ENCODE results near the gene ACACB.
"Not testable (repeated sequence)": the region's sequence is repeated elsewhere in the genome, so short reads cannot be mapped to it uniquely, and the experiment has no call there.

Gene ACACB

DNA sequence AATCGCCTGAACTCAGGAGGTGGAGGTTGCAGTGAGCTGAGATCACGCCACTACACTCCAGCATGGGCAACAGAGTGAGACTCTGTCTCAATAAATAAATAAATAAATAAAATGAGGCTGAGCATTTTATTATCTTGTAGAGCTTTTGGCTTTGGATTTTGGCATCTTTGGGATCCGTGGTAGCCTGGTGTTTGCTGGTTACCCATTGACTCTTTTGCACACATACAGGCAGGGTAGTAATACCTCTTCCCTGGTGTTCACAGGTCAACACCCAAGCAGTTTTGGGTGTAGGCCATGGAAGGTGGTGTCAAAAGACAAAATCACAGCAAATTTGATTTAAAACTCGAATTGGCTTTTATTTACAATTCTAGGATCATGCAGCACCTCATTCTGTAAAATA is 27.8 kb downstream of the ACACB start:
- Histone ChIP-seq H3K4me3 (ENCODE audit: low read depth in 1 of 2, low read length in 2 of 2) (no peak overlapping the region), H3K9ac (ENCODE audit: low read depth, low read length) (no peak overlapping the region), H2AFZ (ENCODE audit: low read depth, low read length) (no peak overlapping the region), H3K9me3 (ENCODE audit: insufficient read depth, low read length, severe bottlenecking) (no peaks in the 10 kb centered on the region), H4K20me1 (ENCODE audit: insufficient read depth, low read length) (no peaks in the 10 kb centered on the region), H3K27ac (ENCODE audit: low read length) (no peak overlapping the region), H3K4me2 (ENCODE audit: insufficient read depth, low read length) (no peak overlapping the region), H3K36me3 (ENCODE audit: insufficient read depth, low read length) (no peaks in the 10 kb centered on the region), H3K27me3 (ENCODE audit: insufficient read depth, low read length, poor library complexity) (no peaks in the 10 kb centered on the region), H3K4me1 (ENCODE audit: insufficient read depth, low read length) (no peaks in the 10 kb centered on the region), H3K79me2 (ENCODE audit: insufficient read depth, low read length) (no peaks in the 10 kb centered on the region)
- no peak for TF ChIP-seq EZH2 (IDR thresholded peaks at IDR 0.05; ENCODE audit: borderline replicate concordance, low read depth, low read length, severe bottlenecking)
- TF ChIP-seq, protein P1, sequence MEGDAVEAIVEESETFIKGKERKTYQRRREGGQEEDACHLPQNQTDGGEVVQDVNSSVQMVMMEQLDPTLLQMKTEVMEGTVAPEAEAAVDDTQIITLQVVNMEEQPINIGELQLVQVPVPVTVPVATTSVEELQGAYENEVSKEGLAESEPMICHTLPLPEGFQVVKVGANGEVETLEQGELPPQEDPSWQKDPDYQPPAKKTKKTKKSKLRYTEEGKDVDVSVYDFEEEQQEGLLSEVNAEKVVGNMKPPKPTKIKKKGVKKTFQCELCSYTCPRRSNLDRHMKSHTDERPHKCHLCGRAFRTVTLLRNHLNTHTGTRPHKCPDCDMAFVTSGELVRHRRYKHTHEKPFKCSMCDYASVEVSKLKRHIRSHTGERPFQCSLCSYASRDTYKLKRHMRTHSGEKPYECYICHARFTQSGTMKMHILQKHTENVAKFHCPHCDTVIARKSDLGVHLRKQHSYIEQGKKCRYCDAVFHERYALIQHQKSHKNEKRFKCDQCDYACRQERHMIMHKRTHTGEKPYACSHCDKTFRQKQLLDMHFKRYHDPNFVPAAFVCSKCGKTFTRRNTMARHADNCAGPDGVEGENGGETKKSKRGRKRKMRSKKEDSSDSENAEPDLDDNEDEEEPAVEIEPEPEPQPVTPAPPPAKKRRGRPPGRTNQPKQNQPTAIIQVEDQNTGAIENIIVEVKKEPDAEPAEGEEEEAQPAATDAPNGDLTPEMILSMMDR (IDR thresholded peaks at IDR 0.05; ENCODE audit: borderline replicate concordance, extremely low read depth, low read length, poor library complexity, severe bottlenecking): no peak
- no peak for DNase-seq
- no peak for ATAC-seq (ENCODE audit: insufficient read depth, low read depth)

DNA sequence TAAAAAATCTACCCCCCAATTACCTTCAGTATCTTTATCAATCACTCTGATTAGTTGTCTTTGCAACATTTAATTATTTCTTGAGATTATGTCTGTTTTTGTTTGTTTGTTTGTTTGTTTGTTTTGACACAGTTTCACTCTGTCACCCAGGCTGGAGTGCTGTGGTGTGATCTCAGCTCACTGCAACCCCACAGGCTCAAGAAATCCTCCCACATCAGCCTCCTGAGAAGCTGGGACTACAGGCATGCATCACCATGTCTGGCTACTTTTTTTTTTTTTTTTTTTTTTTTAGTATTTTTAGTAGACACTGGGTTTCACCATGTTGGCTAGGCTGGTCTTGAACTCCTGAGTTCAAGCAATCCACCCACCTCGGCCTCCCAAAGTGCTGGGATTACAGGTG is 30.7 kb downstream of the ACACB start:
- not testable (repeated sequence) for H4K20me1 ChIP-seq (ENCODE audit: insufficient read depth, low read length); H2AFZ ChIP-seq (ENCODE audit: low read depth, low read length); H3K79me2 ChIP-seq (ENCODE audit: insufficient read depth, low read length); ATAC-seq (ENCODE audit: insufficient read depth, low read depth); DNase-seq; H3K4me1 ChIP-seq (ENCODE audit: insufficient read depth, low read length); H3K9me3 ChIP-seq (ENCODE audit: insufficient read depth, low read length, severe bottlenecking); H3K27ac ChIP-seq (ENCODE audit: low read length); H3K36me3 ChIP-seq (ENCODE audit: insufficient read depth, low read length); H3K4me2 ChIP-seq (ENCODE audit: insufficient read depth, low read length); H3K4me3 ChIP-seq (ENCODE audit: low read depth in 1 of 2, low read length in 2 of 2); H3K27me3 ChIP-seq (ENCODE audit: insufficient read depth, low read length, poor library complexity); H3K9ac ChIP-seq (ENCODE audit: low read depth, low read length)

DNA sequence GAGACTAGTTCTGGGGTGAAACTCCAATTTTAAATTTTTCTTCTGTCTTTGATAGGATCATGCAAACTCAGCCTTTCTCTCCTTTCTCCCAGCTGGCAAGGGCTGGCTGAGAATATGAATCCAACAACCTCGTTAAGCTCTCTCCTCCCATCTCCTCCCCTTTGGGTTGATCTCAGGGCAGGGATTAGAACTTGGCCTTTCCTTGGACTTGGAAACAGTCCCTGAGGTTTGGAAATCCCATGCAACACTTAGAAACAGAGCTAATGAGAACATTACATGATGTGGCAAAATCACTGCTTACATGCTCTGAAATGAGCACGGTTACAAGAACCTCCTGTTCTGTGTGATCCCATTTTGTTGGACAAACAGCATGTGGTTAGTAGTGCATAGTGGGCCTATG is 31.6 kb downstream of the ACACB start:
- DNase-seq (no peak), ATAC-seq (ENCODE audit: insufficient read depth, low read depth) (no peak)
- no peak overlapping the region for H3K4me2 ChIP-seq (ENCODE audit: insufficient read depth, low read length)
- TF ChIP-seq EZH2 (IDR thresholded peaks at IDR 0.05; ENCODE audit: borderline replicate concordance, low read depth, low read length, severe bottlenecking): no peak
- TF ChIP-seq, protein P1 (IDR thresholded peaks at IDR 0.05; ENCODE audit: borderline replicate concordance, extremely low read depth, low read length, poor library complexity, severe bottlenecking): no peak
- H4K20me1 ChIP-seq (ENCODE audit: insufficient read depth, low read length): 0 out of 2 replicates have a peak, but pooled peaks cover 4% of the 10 kb centered on the region
- H2AFZ ChIP-seq (ENCODE audit: low read depth, low read length): no peak overlapping the region
- H3K4me3 ChIP-seq (ENCODE audit: low read depth in 1 of 2, low read length in 2 of 2): no peak overlapping the region
- H3K4me1 ChIP-seq (ENCODE audit: insufficient read depth, low read length): no peaks in the 10 kb centered on the region
- H3K9me3 ChIP-seq (ENCODE audit: insufficient read depth, low read length, severe bottlenecking): no peaks in the 10 kb centered on the region
- peaks cover 3% of the 10 kb centered on the region for H3K27me3 ChIP-seq (ENCODE audit: insufficient read depth, low read length, poor library complexity)
- no peak overlapping the region for H3K9ac ChIP-seq (ENCODE audit: low read depth, low read length)
- no peaks in the 10 kb centered on the region for H3K79me2 ChIP-seq (ENCODE audit: insufficient read depth, low read length)
- no peaks in the 10 kb centered on the region for H3K36me3 ChIP-seq (ENCODE audit: insufficient read depth, low read length)
- no peak overlapping the region for H3K27ac ChIP-seq (ENCODE audit: low read length)

DNA sequence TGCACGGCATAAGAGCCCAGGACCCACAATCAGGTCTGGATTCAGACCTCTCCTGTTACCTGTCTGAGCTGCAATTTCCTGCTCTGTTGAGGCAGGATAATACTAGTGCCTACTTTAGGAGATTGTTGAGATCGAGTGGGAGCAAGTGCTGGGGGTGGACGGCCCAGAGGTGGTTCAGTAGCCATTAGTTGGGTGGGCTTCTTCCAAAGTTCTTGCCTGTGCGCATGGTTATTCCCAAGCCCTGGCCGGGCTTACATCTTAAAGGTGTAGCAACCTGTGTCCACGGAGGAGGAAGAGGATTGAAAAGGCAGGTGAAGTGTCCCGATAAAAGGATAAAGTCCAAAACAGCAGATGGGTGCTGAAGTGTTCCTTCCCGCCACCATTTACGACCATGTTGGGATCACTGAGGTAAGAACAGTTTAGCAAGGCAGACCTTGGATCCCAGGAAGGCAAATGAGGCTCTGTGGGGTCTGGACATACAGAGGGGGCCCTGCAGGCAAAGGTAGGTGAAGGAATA is 33.8 kb downstream of the ACACB start:
- TF ChIP-seq EZH2 (IDR thresholded peaks at IDR 0.05; ENCODE audit: borderline replicate concordance, low read depth, low read length, severe bottlenecking): no peak
- TF ChIP-seq, protein P1 (IDR thresholded peaks at IDR 0.05; ENCODE audit: borderline replicate concordance, extremely low read depth, low read length, poor library complexity, severe bottlenecking): no peak
- no peak overlapping the region for H3K4me2 ChIP-seq (ENCODE audit: insufficient read depth, low read length)
- H2AFZ ChIP-seq (ENCODE audit: low read depth, low read length): no peak overlapping the region

More for the DNA sequence above, 33.8 kb downstream of the ACACB start:
- no peaks in the 10 kb centered on the region for H3K36me3 ChIP-seq (ENCODE audit: insufficient read depth, low read length)
- H3K4me1 ChIP-seq (ENCODE audit: insufficient read depth, low read length): no peaks in the 10 kb centered on the region
- DNase-seq (no peak), ATAC-seq (ENCODE audit: insufficient read depth, low read depth) (no peak)
- H3K27ac ChIP-seq (ENCODE audit: low read length): no peak overlapping the region
- H4K20me1 ChIP-seq (ENCODE audit: insufficient read depth, low read length): 0 out of 2 replicates have a peak, but pooled peaks cover 4% of the 10 kb centered on the region
- no peaks in the 10 kb centered on the region for H3K79me2 ChIP-seq (ENCODE audit: insufficient read depth, low read length)
- H3K9ac ChIP-seq (ENCODE audit: low read depth, low read length): no peak overlapping the region
- no peaks in the 10 kb centered on the region for H3K9me3 ChIP-seq (ENCODE audit: insufficient read depth, low read length, severe bottlenecking)
- H3K27me3 ChIP-seq (ENCODE audit: insufficient read depth, low read length, poor library complexity): peaks cover 10% of the 10 kb centered on the region
- no peak overlapping the region for H3K4me3 ChIP-seq (ENCODE audit: low read depth in 1 of 2, low read length in 2 of 2)

All from DND-41 (cell line).